H7 (cell line): ENCODE data around the gene ATP1B1. TPM values are rescaled to one million over a fixed set of nuclear protein-coding genes. Genes with fewer than 3 reads are reported as not detected.
A peak's percentile ranks its signal among the peaks of the same experiment; 100 is the strongest.

Experiments used
- DNase-seq: peaks from one replicate; pipeline ENCODE4 v3.0.0; 2012
- H3K27me3 ChIP-seq: 2 replicates; pipeline ENCODE4 v1.6.0; 2011; ENCODE audit warnings: mild to moderate bottlenecking, low read length; ENCODE audit not compliant: control insufficient read depth, insufficient read depth
- H3K36me3 ChIP-seq: replicated peaks from 2 replicates; pipeline ENCODE4 v1.5.1; 2011; ENCODE audit warnings: low read length; ENCODE audit not compliant: control insufficient read depth, insufficient read depth
- H3K4me3 ChIP-seq: 2 replicates; pipeline ENCODE4 v1.5.1; 2011; ENCODE audit warnings: low read depth, mild to moderate bottlenecking, control low read depth, low read length, moderate library complexity; ENCODE audit not compliant: insufficient read depth
- total RNA-seq: library from RNA; depleted of rRNA; stranded (reverse); fragments of >200 nt; shearing (Covaris generic); gene quantifications from 2 replicates; pipeline ENCODE4 v1.2.3, GENCODE V29; 2014; rRNA removed

The ATP1B1 gene
- total RNA-seq: 35.0 and 41.2 TPM in 2 replicates

GRCh38 chr1:169106095-169106920, at the start of gene ATP1B1:
Gene ATP1B1 (plus strand): TSS chr1:169106690. CDS start chr1:169106830, 140 bp downstream.
- H3K36me3 ChIP-seq: no peaks in the 10 kb centered on the region
- H3K4me3 ChIP-seq: peak within 1 kb of the TSS; percentile 95
- DNase-seq: peak; percentile 97
- peaks cover 7% of the 10 kb centered on the region; the same call in 1 of the 2 replicates for H3K27me3 ChIP-seq

GRCh38 chr1:169059421-169059820, 47.1 kb upstream of the ATP1B1 start:
- Histone ChIP-seq H3K36me3 (no peaks in the 10 kb centered on the region), H3K4me3 (no peak overlapping the region), H3K27me3 (no peaks in the 10 kb centered on the region)
- DNase-seq: no peak

- Histone ChIP-seq H3K27me3 (no peaks in the 10 kb centered on the region), H3K36me3 (no peaks in the 10 kb centered on the region)
- no peak for DNase-seq
Observed at GRCh38 chr1:169060043-169060722, 46.3 kb upstream of the ATP1B1 start.

GRCh38 chr1:169060919-169061639, 45.4 kb upstream of the ATP1B1 start:
- H3K27me3 ChIP-seq: no peaks in the 10 kb centered on the region
- no peak overlapping the region for H3K4me3 ChIP-seq
- DNase-seq: no peak
- H3K36me3 ChIP-seq: no peaks in the 10 kb centered on the region

More at GRCh38 chr1:169060043-169060722, 46.3 kb upstream of the ATP1B1 start:
- no peak overlapping the region for H3K4me3 ChIP-seq

- DNase-seq: no peak
- no peaks in the 10 kb centered on the region for H3K27me3 ChIP-seq
- no peaks in the 10 kb centered on the region for H3K36me3 ChIP-seq
- H3K4me3 ChIP-seq: no peak overlapping the region
Observed at GRCh38 chr1:169062152-169062551, 44.3 kb upstream of the ATP1B1 start.

GRCh38 chr1:169064103-169064502, 42.4 kb upstream of the ATP1B1 start:
- no peaks in the 10 kb centered on the region for H3K27me3 ChIP-seq
- DNase-seq: no peak
- H3K36me3 ChIP-seq: no peaks in the 10 kb centered on the region
- no peak overlapping the region for H3K4me3 ChIP-seq

- no peak for DNase-seq
- Histone ChIP-seq H3K27me3 (no peaks in the 10 kb centered on the region), H3K36me3 (no peaks in the 10 kb centered on the region), H3K4me3 (no peak overlapping the region)
Observed at GRCh38 chr1:169070547-169070946, 35.9 kb upstream of the ATP1B1 start.

GRCh38 chr1:169070958-169071357, 35.5 kb upstream of the ATP1B1 start:
- Histone ChIP-seq H3K36me3 (no peaks in the 10 kb centered on the region), H3K4me3 (no peak overlapping the region), H3K27me3 (no peaks in the 10 kb centered on the region)
- no peak for DNase-seq

- Histone ChIP-seq H3K27me3 (no peaks in the 10 kb centered on the region), H3K36me3 (no peaks in the 10 kb centered on the region), H3K4me3 (no peak overlapping the region)
- DNase-seq: no peak
Observed at GRCh38 chr1:169072945-169073725, 33.4 kb upstream of the ATP1B1 start.

GRCh38 chr1:169078163-169078883, 28.2 kb upstream of the ATP1B1 start:
- DNase-seq: no peak
- Histone ChIP-seq H3K27me3 (no peaks in the 10 kb centered on the region), H3K36me3 (no peaks in the 10 kb centered on the region), H3K4me3 (no peak overlapping the region)

- H3K36me3 ChIP-seq: no peaks in the 10 kb centered on the region
- DNase-seq: no peak
- no peak overlapping the region for H3K4me3 ChIP-seq
- H3K27me3 ChIP-seq: no peaks in the 10 kb centered on the region
Observed at GRCh38 chr1:169081503-169082123, 24.9 kb upstream of the ATP1B1 start.

- H3K27me3 ChIP-seq: no peaks in the 10 kb centered on the region
- no peak for DNase-seq
- H3K4me3 ChIP-seq: no peak overlapping the region
- H3K36me3 ChIP-seq: no peaks in the 10 kb centered on the region
Observed at GRCh38 chr1:169085911-169086310, 20.6 kb upstream of the ATP1B1 start.
